ENCODE results near the gene CEP120. TPM values are rescaled to one million over a fixed set of nuclear protein-coding genes. Genes with fewer than 3 reads are reported as not detected.
"Not testable (repeated sequence)": the region's sequence is repeated elsewhere in the genome, so short reads cannot be mapped to it uniquely, and the experiment has no call there.

Gene CEP120
- total RNA-seq, 2 experiments from 2014 or later, result 31.7 to 33.2 TPM

GRCh38 chr5:123421773-123422172, 1.4 kb downstream of the CEP120 start:
- Mint-ChIP-seq H3K4me1 (ENCODE audit: low read depth) (peaks cover 38% of the 10 kb centered on the region), H3K27me3 (no peaks in the 10 kb centered on the region), H3K4me3 (no peak overlapping the region), H3K36me3 (peaks cover 9% of the 10 kb centered on the region), H3K9me3 (no peaks in the 10 kb centered on the region), H3K27ac (no peak overlapping the region)
- intact Hi-C loops (cut with micrococcal nuclease), result no loop called here
- DNase-seq, result no peak
- ChIA-PET CTCF (interaction anchor here (1.1 to 2.9 kb wide), 7 partner anchors 8 to 190 kb away, joined by 4 to 33 read pairs (median 6); partner anchors contain the start of gene CSNK1G3), POLR2A (interaction anchor here (1.6 to 2.8 kb wide), 5 partner anchors 19 to 185 kb away, joined by 3 to 69 read pairs (median 23); partner anchors contain the start of gene CSNK1G3)

DNA sequence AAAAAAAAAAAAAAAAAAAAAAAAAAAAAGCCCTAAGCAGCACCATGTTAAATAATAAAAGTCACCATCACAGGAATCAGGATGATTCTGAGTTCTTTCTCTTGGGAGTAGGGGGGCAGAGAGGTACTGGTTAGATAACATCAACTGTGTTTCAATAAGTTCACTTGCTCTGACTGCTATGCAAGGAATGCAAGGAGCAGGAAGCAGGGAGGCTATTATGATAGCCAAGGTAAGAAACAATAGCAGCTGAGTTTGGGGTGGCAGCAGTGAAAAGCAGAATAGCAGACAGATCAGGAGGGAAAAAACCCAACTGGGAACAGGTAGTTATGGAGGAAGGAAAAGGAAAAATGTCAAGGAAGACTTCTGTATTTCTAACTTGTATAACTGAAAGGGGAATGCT, 8.2 kb downstream of the CEP120 start:
- H3K9me3 Mint-ChIP-seq, result no peaks in the 10 kb centered on the region
- peaks cover 37% of the 10 kb centered on the region for H3K36me3 Mint-ChIP-seq
- H3K4me3 Mint-ChIP-seq, result no peak overlapping the region
- intact Hi-C loops (cut with micrococcal nuclease), result no loop called here
- H3K27ac Mint-ChIP-seq, result no peak overlapping the region
- H3K27me3 Mint-ChIP-seq, result no peaks in the 10 kb centered on the region
- ChIA-PET POLR2A (interaction anchor here (0.7 kb wide), 1 partner anchor 84 kb away, joined by 3 read pairs; no protein-coding TSS in a partner anchor), CTCF (no interaction called here)
- peaks cover 20% of the 10 kb centered on the region for H3K4me1 Mint-ChIP-seq (ENCODE audit: low read depth)
- no peak for DNase-seq

DNA sequence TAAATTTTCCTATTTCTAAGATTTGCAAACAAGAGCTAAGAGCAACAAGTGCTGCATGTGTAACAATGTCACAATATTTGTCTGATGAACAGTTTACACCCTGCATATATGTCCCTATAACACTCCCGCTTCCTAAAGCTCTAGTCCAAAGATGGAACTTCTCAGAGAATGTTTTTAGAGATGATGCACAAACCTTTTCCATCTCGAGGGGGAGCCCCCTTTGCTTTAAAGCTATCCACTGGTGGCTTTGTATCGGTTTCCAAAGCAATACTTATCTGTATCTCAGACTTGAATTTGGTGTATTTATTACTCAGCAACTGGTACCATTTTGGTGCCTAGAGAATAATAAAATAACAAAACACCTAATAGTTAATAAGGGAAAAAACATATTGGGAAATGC, 11.0 kb downstream of the CEP120 start:
- Mint-ChIP-seq H3K27me3 (no peaks in the 10 kb centered on the region), H3K27ac (no peak overlapping the region), H3K4me3 (no peak overlapping the region), H3K4me1 (ENCODE audit: low read depth) (peaks cover 15% of the 10 kb centered on the region), H3K9me3 (no peaks in the 10 kb centered on the region), H3K36me3 (peaks cover 41% of the 10 kb centered on the region)
- POLR2A ChIA-PET, result interaction anchor here (1.4 kb wide), 1 partner anchor 11 kb away, joined by 4 read pairs; the partner anchor contains the start of gene CEP120
- CTCF ChIA-PET, result interaction anchor here (1.0 to 1.8 kb wide), 3 partner anchors 10 to 199 kb away, joined by 3 to 4 read pairs (median 4); no protein-coding TSS in a partner anchor
- DNase-seq, result no peak
- intact Hi-C loops (cut with micrococcal nuclease), result no loop called here

- Mint-ChIP-seq H3K36me3 (peaks cover 44% of the 10 kb centered on the region), H3K4me1 (ENCODE audit: low read depth) (peaks cover 11% of the 10 kb centered on the region)
- H3K27ac Mint-ChIP-seq; H3K4me3 Mint-ChIP-seq; CTCF ChIA-PET; POLR2A ChIA-PET; DNase-seq; intact Hi-C loops (cut with micrococcal nuclease); H3K9me3 Mint-ChIP-seq; H3K27me3 Mint-ChIP-seq: not testable (repeated sequence)
These were observed 21.2 kb downstream of the CEP120 start for GRCh38 chr5:123401999-123402398.

- Mint-ChIP-seq H3K4me3 (no peak overlapping the region), H3K27me3 (no peaks in the 10 kb centered on the region), H3K36me3 (peaks cover 49% of the 10 kb centered on the region), H3K27ac (no peak overlapping the region), H3K9me3 (no peaks in the 10 kb centered on the region), H3K4me1 (ENCODE audit: low read depth) (peaks cover 9% of the 10 kb centered on the region)
- POLR2A ChIA-PET, result no interaction called here
- intact Hi-C loops (cut with micrococcal nuclease), result no loop called here
- no peak for DNase-seq
- CTCF ChIA-PET, result no interaction called here
These were observed 21.9 kb downstream of the CEP120 start for GRCh38 chr5:123401320-123401719.

- H3K27ac Mint-ChIP-seq; intact Hi-C loops (cut with micrococcal nuclease); H3K9me3 Mint-ChIP-seq; DNase-seq; CTCF ChIA-PET; H3K4me3 Mint-ChIP-seq; H3K4me1 Mint-ChIP-seq (ENCODE audit: low read depth); POLR2A ChIA-PET; H3K27me3 Mint-ChIP-seq: not testable (repeated sequence)
- H3K36me3 Mint-ChIP-seq, result peaks cover 45% of the 10 kb centered on the region
These were observed 22.3 kb downstream of the CEP120 start for GRCh38 chr5:123400870-123401291.

GRCh38 chr5:123398058-123398733, 25.0 kb downstream of the CEP120 start:
- POLR2A ChIA-PET, result no interaction called here
- intact Hi-C loops (cut with micrococcal nuclease), result no loop called here
- DNase-seq, result no peak
- Mint-ChIP-seq H3K27me3 (no peaks in the 10 kb centered on the region), H3K27ac (no peak overlapping the region), H3K36me3 (peaks cover 33% of the 10 kb centered on the region), H3K4me1 (ENCODE audit: low read depth) (no peaks in the 10 kb centered on the region), H3K4me3 (no peak overlapping the region), H3K9me3 (no peaks in the 10 kb centered on the region)
- CTCF ChIA-PET, result interaction anchor here (0.8 to 1.4 kb wide), 3 partner anchors 26 to 213 kb away, joined by 3 to 6 read pairs (median 4); partner anchors contain the start of gene CEP120

GRCh38 chr5:123397538-123397937, 25.7 kb downstream of the CEP120 start:
- Mint-ChIP-seq H3K9me3 (no peaks in the 10 kb centered on the region), H3K36me3 (peaks cover 31% of the 10 kb centered on the region), H3K27me3 (no peaks in the 10 kb centered on the region), H3K4me3 (no peak overlapping the region), H3K27ac (no peak overlapping the region), H3K4me1 (ENCODE audit: low read depth) (no peaks in the 10 kb centered on the region)
- POLR2A ChIA-PET, result no interaction called here
- CTCF ChIA-PET, result interaction anchor here (0.8 to 1.4 kb wide), 3 partner anchors 26 to 214 kb away, joined by 3 to 6 read pairs (median 4); partner anchors contain the start of gene CEP120
- intact Hi-C loops (cut with micrococcal nuclease), result no loop called here
- DNase-seq, result no peak

DNA sequence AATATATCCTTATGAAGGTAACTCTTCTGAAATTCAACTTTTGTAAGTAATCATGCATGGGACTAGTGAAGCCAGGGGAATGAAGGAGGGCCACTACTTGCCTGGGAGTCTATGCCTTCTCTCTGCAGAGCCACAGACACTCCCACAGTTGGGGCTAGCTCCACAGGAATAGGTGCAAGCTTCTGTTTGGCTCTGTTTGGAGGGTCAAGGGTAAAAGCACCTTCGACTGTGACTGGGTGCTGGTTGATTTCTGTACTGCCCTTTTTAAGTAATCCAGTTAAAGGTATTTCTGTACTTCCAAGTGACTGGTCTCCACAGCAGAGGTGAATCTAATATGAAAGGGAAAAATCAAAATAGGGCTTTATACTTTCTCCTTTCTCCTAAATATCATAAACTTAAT, 32.2 kb downstream of the CEP120 start:
- intact Hi-C loops (cut with micrococcal nuclease), result loop anchor here (5.0 kb wide), 1 partner anchor 221 kb away; no protein-coding TSS in a partner anchor
- ChIA-PET CTCF (interaction anchor here (0.5 kb wide), 1 partner anchor 544 kb away, joined by 3 read pairs; no protein-coding TSS in a partner anchor), POLR2A (no interaction called here)
- no peak overlapping the region for H3K27ac Mint-ChIP-seq
- H3K4me3 Mint-ChIP-seq, result no peak overlapping the region
- H3K4me1 Mint-ChIP-seq (ENCODE audit: low read depth), result no peaks in the 10 kb centered on the region
- H3K36me3 Mint-ChIP-seq, result peaks cover 25% of the 10 kb centered on the region
- H3K27me3 Mint-ChIP-seq, result no peaks in the 10 kb centered on the region
- H3K9me3 Mint-ChIP-seq, result no peaks in the 10 kb centered on the region
- DNase-seq, result no peak

- Mint-ChIP-seq H3K27me3 (no peaks in the 10 kb centered on the region), H3K27ac (no peak overlapping the region), H3K4me1 (ENCODE audit: low read depth) (no peaks in the 10 kb centered on the region), H3K9me3 (no peaks in the 10 kb centered on the region), H3K36me3 (peaks cover 33% of the 10 kb centered on the region), H3K4me3 (no peak overlapping the region)
- ChIA-PET CTCF (no interaction called here), POLR2A (no interaction called here)
- intact Hi-C loops (cut with micrococcal nuclease), result loop anchor here (5.0 kb wide), 1 partner anchor 223 kb away; no protein-coding TSS in a partner anchor
- DNase-seq, result no peak
These were observed 33.4 kb downstream of the CEP120 start for GRCh38 chr5:123389794-123390193.

GRCh38 chr5:123387313-123387712, 35.9 kb downstream of the CEP120 start:
- Mint-ChIP-seq H3K4me1 (ENCODE audit: low read depth) (no peaks in the 10 kb centered on the region), H3K27me3 (no peaks in the 10 kb centered on the region), H3K27ac (no peak overlapping the region), H3K36me3 (peaks cover 32% of the 10 kb centered on the region), H3K4me3 (no peak overlapping the region), H3K9me3 (no peaks in the 10 kb centered on the region)
- intact Hi-C loops (cut with micrococcal nuclease), result no loop called here
- ChIA-PET CTCF (interaction anchor here (1.4 to 1.5 kb wide), 2 partner anchors 16 to 224 kb away, joined by 3 to 4 read pairs; no protein-coding TSS in a partner anchor), POLR2A (no interaction called here)
- no peak for DNase-seq

DNA sequence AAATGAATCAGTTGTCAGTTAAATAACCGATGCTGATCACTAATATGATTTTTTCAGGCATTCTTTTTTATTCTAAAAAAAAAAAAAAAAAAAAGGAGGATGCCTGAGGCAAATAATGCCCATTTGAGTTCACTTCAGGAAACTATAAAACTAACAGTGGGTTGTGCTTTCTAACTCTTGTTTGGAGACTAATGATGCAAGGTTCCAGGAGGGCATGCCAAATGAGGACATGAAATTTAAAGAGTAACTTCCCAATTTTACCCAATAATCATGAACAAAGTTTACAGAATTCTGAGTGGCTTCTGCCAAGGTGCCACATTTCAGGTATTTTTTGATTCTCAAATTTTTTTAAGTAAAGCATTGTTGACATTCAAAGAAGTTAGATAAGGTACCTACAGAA, 41.0 kb downstream of the CEP120 start:
- H3K36me3 Mint-ChIP-seq, result peaks cover 36% of the 10 kb centered on the region
- H3K27ac Mint-ChIP-seq, result no peak overlapping the region
- no peaks in the 10 kb centered on the region for H3K27me3 Mint-ChIP-seq
- ChIA-PET POLR2A (no interaction called here), CTCF (no interaction called here)
- H3K4me1 Mint-ChIP-seq (ENCODE audit: low read depth), result no peaks in the 10 kb centered on the region
- no peak for DNase-seq
- intact Hi-C loops (cut with micrococcal nuclease), result no loop called here
- no peak overlapping the region for H3K4me3 Mint-ChIP-seq
- H3K9me3 Mint-ChIP-seq, result no peaks in the 10 kb centered on the region

Data from activated CD4-positive, alpha-beta memory T cell treated with anti-CD3 and anti-CD28 coated beads for 36 hours (primary cell).